ENCODE data around the gene MAN2B2.

MAN2B2 gene

GRCh38 chr4:6529021-6529420 lies 46.0 kb upstream of the MAN2B2 start:
- TF ChIP-seq CTCF (IDR thresholded peaks at IDR 0.05; ENCODE audit: low read depth, low read length, missing control alignments), result no peak
- no peak overlapping the region for H3K4me3 ChIP-seq (ENCODE audit: low read depth, low read length)

GRCh38 chr4:6530301-6530700 lies 44.7 kb upstream of the MAN2B2 start:
- no peak overlapping the region for H3K4me3 ChIP-seq (ENCODE audit: low read depth, low read length)
- DNase-seq (ENCODE audit: low read depth), result no peak
- TF ChIP-seq CTCF (IDR thresholded peaks at IDR 0.05; ENCODE audit: low read depth, low read length, missing control alignments), result no peak

More at GRCh38 chr4:6529021-6529420, 46.0 kb upstream of the MAN2B2 start:
- no peak for DNase-seq (ENCODE audit: low read depth)

GRCh38 chr4:6530964-6531363 lies 44.0 kb upstream of the MAN2B2 start:
- TF ChIP-seq CTCF (IDR thresholded peaks at IDR 0.05; ENCODE audit: low read depth, low read length, missing control alignments), result no peak
- H3K4me3 ChIP-seq (ENCODE audit: low read depth, low read length), result no peak overlapping the region
- no peak for DNase-seq (ENCODE audit: low read depth)

- no peak for DNase-seq (ENCODE audit: low read depth)
- no peak overlapping the region for H3K4me3 ChIP-seq (ENCODE audit: low read depth, low read length)
- no peak for TF ChIP-seq CTCF (IDR thresholded peaks at IDR 0.05; ENCODE audit: low read depth, low read length, missing control alignments)
Observed at GRCh38 chr4:6532102-6532501, 42.9 kb upstream of the MAN2B2 start.

- DNase-seq (ENCODE audit: low read depth), result no peak
- no peak for TF ChIP-seq CTCF (IDR thresholded peaks at IDR 0.05; ENCODE audit: low read depth, low read length, missing control alignments)
- H3K4me3 ChIP-seq (ENCODE audit: low read depth, low read length), result no peak overlapping the region
Observed at GRCh38 chr4:6532658-6533057, 42.3 kb upstream of the MAN2B2 start.

GRCh38 chr4:6534050-6534449 lies 40.9 kb upstream of the MAN2B2 start:
- no peak for DNase-seq (ENCODE audit: low read depth)
- no peak for TF ChIP-seq CTCF (IDR thresholded peaks at IDR 0.05; ENCODE audit: low read depth, low read length, missing control alignments)
- H3K4me3 ChIP-seq (ENCODE audit: low read depth, low read length), result no peak overlapping the region

GRCh38 chr4:6534618-6535328 lies 40.2 kb upstream of the MAN2B2 start:
- DNase-seq (ENCODE audit: low read depth), result no peak
- no peak for TF ChIP-seq CTCF (IDR thresholded peaks at IDR 0.05; ENCODE audit: low read depth, low read length, missing control alignments)
- no peak overlapping the region for H3K4me3 ChIP-seq (ENCODE audit: low read depth, low read length)

Measured in GM12864 (cell line).